Heart left ventricle (tissue), 16 donors: ENCODE results near the gene NTRK2. TPM values are rescaled to one million over a fixed set of nuclear protein-coding genes. Genes with fewer than 3 reads are reported as not detected.

Source experiments
- ATAC-seq, 4 donors: fragments of 200-7000 bp; cut with Tn5 transposase; one replicate each; pipeline ENCODE4 v1.9.1; 2020 to 2022; ENCODE audit warnings: moderate library complexity in 4 of 4, mild to moderate bottlenecking in 3 of 4, moderate number of reproducible peaks in 1 of 4
- DNase-seq, 5 donors: peaks; one replicate each; pipeline ENCODE4 v3.0.0-alpha.2; 2020
- H3K27ac ChIP-seq, 12 donors: fragments of 200-600 bp; sonication (generic) in 4 of 12; one replicate each; pipeline versions ENCODE4 v1.5.0 to v1.8.0; 2016 to 2022; ENCODE audit warnings: mild to moderate bottlenecking in 2 of 12
- H3K27me3 ChIP-seq, 9 donors: fragments of 200-600 bp; sonication (generic) in 2 of 9; one replicate each; pipeline versions ENCODE4 v1.5.1 to v1.8.0; 2016 to 2022; ENCODE audit warnings: mild to moderate bottlenecking in 3 of 9
- H3K36me3 ChIP-seq, 9 donors: fragments of 200-600 bp; sonication (generic) in 2 of 9; one replicate each; pipeline versions ENCODE4 v1.5.0 to v1.8.0; 2018 to 2022; ENCODE audit warnings: mild to moderate bottlenecking in 2 of 9
- H3K4me1 ChIP-seq, 12 donors: fragments of 200-600 bp; sonication (generic) in 4 of 12; one replicate each; pipeline versions ENCODE4 v1.5.0 to v1.8.0; 2016 to 2022; ENCODE audit warnings: mild to moderate bottlenecking in 3 of 12
- H3K4me3 ChIP-seq, 12 donors: fragments of 200-600 bp; sonication (generic) in 4 of 12; one replicate each; pipeline versions ENCODE4 v1.5.0 to v1.8.0; 2017 to 2022; ENCODE audit warnings: mild to moderate bottlenecking in 9 of 12, moderate library complexity in 4 of 12
- H3K9me3 ChIP-seq, 12 donors: fragments of 200-600 bp; sonication (generic) in 4 of 12; one replicate each; pipeline versions ENCODE4 v1.5.0 to v1.8.0; 2016 to 2022; ENCODE audit warnings: mild to moderate bottlenecking in 1 of 12
- CTCF ChIP-seq, 12 donors: fragments of 200-600 bp; sonication (generic) in 4 of 12; IDR thresholded peaks; one replicate each; pipeline versions ENCODE4 v1.5.0 to v1.8.0; 2018 to 2022; ENCODE audit warnings: antibody characterized with exemption in 12 of 12, mild to moderate bottlenecking in 5 of 12
- POLR2A ChIP-seq, 2 donors: fragments of 450-650 bp; IDR thresholded peaks; one replicate each; pipeline ENCODE4 v1.6.1; 2017; ENCODE audit warnings: antibody characterized with exemption in 2 of 2, mild to moderate bottlenecking in 2 of 2, moderate library complexity in 2 of 2
- WGBS, 4 donors: extraction: QIAGEN DNeasy Blood & Tissue Kit in 2 of 4; methylation state at CpG; one replicate each; pipeline versions ENCODE4 v1.1.5 to v1.1.7; 2013 to 2018; 5-methylcytosine and 5-hydroxymethylcytosine counted together
- intact Hi-C, 10 donors: fragments of 100-400 bp; cut with DNase I; formaldehyde crosslinking; loops; one replicate each; pipeline versions ENCODE4 v1.11.1 to v1.14.2; 2022
- long read RNA-seq, 3 donors: library from polyadenylated mRNA; unstranded; transcript quantifications; one replicate each; pipeline ENCODE4 v2.0.0, GENCODE V29; 2020 to 2021
- polyA plus RNA-seq, 2 donors: library from polyadenylated mRNA; stranded (reverse); fragments of 200-250 nt; gene quantifications; one replicate each; pipeline ENCODE4 v1.2.3, GENCODE V29; 2013
- total RNA-seq, 9 donors: library from RNA; depleted of rRNA in 2 of 9; stranded (reverse); fragments of >200 nt in 2 of 9; fragmentation: NEBNext Ultra II Directional in 3 of 9; extraction: Animal tissue kit (Norgen Biotek cat#: 25700) in 3 of 9; gene quantifications; one replicate each; pipeline versions ENCODE4 v1.1.0 to v1.2.4, GENCODE V29; 2016 to 2023
- donor health status: ischemic (EF 13 %, LVEDD 7.1; RV severe dilation, severe dysfunction).
- donor health status: healthy with polysubstance abuse.
- donor health status: DM: no; HTN: yes; CAD: no.
- donor health status: DM: no; HTN: no; CAD: no.
- donor health status: ischemic (EF 25% LVEDD 6.9; RV normal size, moderate dysfunction).
- donor health status: ischemic (EF 25% LVEDD 5.7; RV mildly dilated, moderate dysfunction).
- donor health status: healthy.
- donor health status: DM: yes; HTN: yes; CAD: no.
- donor health status: ischemic (EF 35%, LVEDD 5.7; RV mildly dilated, moderate dysfunction).
- donor health status: nonischemic (EF 11% LVEDD 7.7; RV severe dilation, severe dysfunction).
- donor health status: DM: yes; HTN: yes; CAD: no.
- donor health status: PGD.
- donor health status: ischemic (EF 29% LVEDD 5.4; RV normal size, mild dysfunction).
- donor health status: nonischemic (EF 23%, LVEDD 6.1; RV moderate dilation, normal function).

Gene NTRK2
- 10 to 100 TPM in 1 of 9 donors, 1 to 10 TPM in 7, under 1 TPM in 1; 0.86 to 16.0 (median 3.9) TPM for total RNA-seq
- polyA plus RNA-seq, result 1 to 10 TPM; 1.1 to 1.3 TPM
- long read RNA-seq, donor 1, full-length matches to known transcripts, result 2 of 4 reads
- long read RNA-seq, donor 1, partial matches to known transcripts, result 0 of 4 reads
- long read RNA-seq, donor 1, other reads (novel, unspliced or antisense), result 2 of 4 reads
- long read RNA-seq, donor 2, full-length matches to known transcripts, result 4 of 7 reads
- long read RNA-seq, donor 2, partial matches to known transcripts, result 0 of 7 reads
- long read RNA-seq, donor 2, other reads (novel, unspliced or antisense), result 3 of 7 reads
- long read RNA-seq, donor 3, full-length matches to known transcripts, result 1 of 3 reads
- long read RNA-seq, donor 3, partial matches to known transcripts, result 1 of 3 reads
- long read RNA-seq, donor 3, other reads (novel, unspliced or antisense), result 1 of 3 reads

GRCh38 chr9:84669288-84670137 is at the start of gene NTRK2:
NTRK2 (plus strand) TSS chr9:84669729; CDS start chr9:84670749, 1,020 bp downstream.
- Histone ChIP-seq H3K27me3 (peaks cover 0 to 49% (median 16%) of the 10 kb centered on the region in 9 donors), H3K36me3 (no peaks in the 10 kb centered on the region), H3K27ac (peak within 1 kb of the TSS in 9 of 12 donors; percentile 8 to 50 (median 34)), H3K4me3 (peak within 1 kb of the TSS; percentile 24 to 65 (median 54)), H3K9me3 (peaks cover 0 to 8% (median 0%) of the 10 kb centered on the region in 12 donors), H3K4me1 (peaks cover 0 to 34% (median 11%) of the 10 kb centered on the region in 12 donors)
- intact Hi-C loops, result loop anchor here in 3 of 10 donors (10.0 kb wide), 4 partner anchors 65 to 935 kb away; no protein-coding TSS in a partner anchor
- TF ChIP-seq CTCF (IDR thresholded peaks at IDR 0.05) (peak in 4 of 12 donors; percentile 10 to 27 (median 12)), POLR2A (IDR thresholded peaks at IDR 0.05) (no peak)
- 1 to 2% (median 2%) methylated on average over 25 to 69 of the region's 69 CpGs for WGBS, 4 donors
- ATAC-seq, result peak in 3 of 4 donors; percentile 29 to 52 (median 35)
- DNase-seq, result peak; percentile 11 to 50 (median 37)

GRCh38 chr9:84620338-84620737 is 49.2 kb upstream of the NTRK2 start:
- no peak for ATAC-seq
- peaks cover 0 to 5% (median 0%) of the 10 kb centered on the region in 9 donors for H3K27me3 ChIP-seq
- intact Hi-C loops, result no loop called here
- H3K36me3 ChIP-seq, result no peaks in the 10 kb centered on the region
- no peaks in the 10 kb centered on the region for H3K9me3 ChIP-seq
- DNase-seq, result no peak
- no peak overlapping the region for H3K4me3 ChIP-seq
- 52 to 72% (median 68%) methylated on average over 2 of the region's 2 CpGs for WGBS, 4 donors
- H3K27ac ChIP-seq, result no peak overlapping the region
- TF ChIP-seq CTCF (IDR thresholded peaks at IDR 0.05), result no peak
- no peak for TF ChIP-seq POLR2A (IDR thresholded peaks at IDR 0.05)
- no peaks in the 10 kb centered on the region for H3K4me1 ChIP-seq

GRCh38 chr9:84621811-84622210 is 47.7 kb upstream of the NTRK2 start:
- TF ChIP-seq POLR2A (IDR thresholded peaks at IDR 0.05) (no peak), CTCF (IDR thresholded peaks at IDR 0.05) (no peak)
- intact Hi-C loops, result no loop called here
- H3K4me3 ChIP-seq, result no peak overlapping the region
- H3K27me3 ChIP-seq, result peaks cover 0 to 5% (median 0%) of the 10 kb centered on the region in 9 donors
- no peaks in the 10 kb centered on the region for H3K4me1 ChIP-seq
- 87 to 96% (median 90%) methylated on average over 2 of the region's 2 CpGs for whole genome bisulfite sequencing, 4 donors
- DNase-seq, result no peak
- no peaks in the 10 kb centered on the region for H3K9me3 ChIP-seq
- ATAC-seq, result no peak
- no peak overlapping the region for H3K27ac ChIP-seq
- no peaks in the 10 kb centered on the region for H3K36me3 ChIP-seq
